HepG2 (cell line): Measurements from ENCODE around the gene TECPR1. TPM values are rescaled to one million over a fixed set of nuclear protein-coding genes. Genes with fewer than 3 reads are reported as not detected.

Experiments
- CAMTA2 ChIP-seq: sonication (generic); formaldehyde crosslinking; IDR thresholded peaks from 2 replicates; pipeline ENCODE4 v1.4.0; 2020; ENCODE audit warnings: mild to moderate bottlenecking, missing genetic modification reagents, borderline replicate concordance
- CENPBD1 ChIP-seq: sonication (generic); formaldehyde crosslinking; IDR thresholded peaks from 2 replicates; pipeline ENCODE4 v1.8.0; 2022; ENCODE audit warnings: missing genetic modification reagents, low read depth, mild to moderate bottlenecking, borderline replicate concordance
- KAT7 ChIP-seq: IDR thresholded peaks from 2 replicates; pipeline ENCODE4 v1.6.1; 2018; ENCODE audit warnings: borderline replicate concordance, missing compliant biosample characterization
- SSRP1 ChIP-seq: IDR thresholded peaks from 2 replicates; pipeline ENCODE4 v1.6.1; 2016; ENCODE audit warnings: control low read depth
- ZNF34 ChIP-seq: sonication (generic); formaldehyde crosslinking; IDR thresholded peaks from 2 replicates; pipeline ENCODE4 v1.4.0; 2020; ENCODE audit warnings: mild to moderate bottlenecking, missing genetic modification reagents, borderline replicate concordance
- ZNF678 ChIP-seq: sonication (generic); formaldehyde crosslinking; IDR thresholded peaks from 2 replicates; pipeline ENCODE4 v1.4.0; 2020; ENCODE audit warnings: mild to moderate bottlenecking, missing genetic modification reagents
- ZSCAN29 ChIP-seq: sonication (generic); formaldehyde crosslinking; conservative IDR thresholded peaks from 2 replicates; pipeline ENCODE4 v1.4.0; 2020; ENCODE audit warnings: mild to moderate bottlenecking, missing genetic modification reagents
- polyA plus RNA-seq, 8 experiments: library from polyadenylated mRNA; depleted of rRNA in 3 of 8; stranded (reverse) in 7 of 8; unstranded in 1 of 8; fragments of >200 nt; fragmentation: Illumina TruSeq in 4 of 8; extraction: Trizol in 4 of 8; gene quantifications; 2 replicates each; pipeline versions ENCODE4 v1.2.1 to v1.2.3, GENCODE V29; 2011 to 2016; ENCODE audit warnings: low read depth in 4 of 8, missing spikeins in 1 of 8, mixed read lengths in 1 of 8; ENCODE audit not compliant: insufficient read depth in 1 of 8
- total RNA-seq, 5 experiments: library from RNA; depleted of rRNA; stranded (reverse); fragments of >200 nt; fragmentation: Illumina TruSeq; extraction: Trizol; gene quantifications; 2 replicates each; pipeline ENCODE4 v1.2.3, GENCODE V29; 2016; ENCODE audit warnings: low read depth in 1 of 5
- TF ChIP-seq, protein P1 (sequence below): IDR thresholded peaks from 2 replicates; pipeline ENCODE4 v1.4.0; 2020; ENCODE audit warnings: mild to moderate bottlenecking, missing genetic modification reagents
- TF ChIP-seq, protein P2 (sequence below): fragments of 450-650 bp; IDR thresholded peaks from 2 replicates; pipeline ENCODE4 v1.6.1; 2017; ENCODE audit warnings: mild to moderate bottlenecking
- TF ChIP-seq, protein P3 (sequence below): sonication (generic); formaldehyde crosslinking; IDR thresholded peaks from one replicate; pipeline ENCODE4 v1.5.1; 2020; ENCODE audit warnings: mild to moderate bottlenecking, missing genetic modification reagents; ENCODE audit errors: not compliant biosample characterization

TECPR1 gene
- total and polyA plus RNA-seq, 2 of the 13 experiments (the other 11 are each of a cell fraction or from before 2014, with no cell fraction given), result 2.3 to 6.3 TPM

DNA sequence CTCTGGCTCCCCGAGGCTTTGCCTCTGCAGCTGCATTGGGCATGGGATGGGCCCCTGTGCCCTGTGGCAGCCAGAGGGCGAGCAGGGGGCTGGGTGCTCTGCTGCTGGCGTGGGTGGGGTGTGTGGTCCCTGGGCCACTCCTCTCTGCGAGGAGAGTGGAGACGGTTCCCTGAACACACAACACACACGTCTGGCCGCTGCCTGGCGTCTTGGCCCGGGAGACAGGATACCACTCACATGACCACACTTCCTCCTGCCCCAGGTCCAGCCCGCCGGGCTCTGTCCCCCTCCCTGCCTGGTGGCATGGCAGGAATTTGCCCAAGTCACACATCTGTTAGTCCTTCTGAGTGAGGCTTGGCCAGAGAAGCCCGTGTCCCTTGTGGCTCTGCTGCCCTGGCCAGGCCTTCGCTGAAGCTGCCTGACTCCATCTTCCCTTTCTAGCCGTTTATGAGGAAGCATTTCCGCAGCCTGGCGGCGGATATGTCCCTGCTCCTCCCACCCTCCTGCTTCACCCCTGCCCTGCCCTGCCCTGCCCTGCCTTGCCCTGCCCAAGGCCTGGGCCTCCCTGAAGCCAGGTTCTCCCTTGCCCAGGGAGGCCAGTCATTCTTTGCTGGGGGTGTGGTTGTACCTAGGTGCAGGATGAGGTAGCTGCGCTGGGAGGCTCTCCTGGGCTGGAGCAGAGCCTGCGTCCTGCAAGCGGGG lies 32.5 kb upstream of the TECPR1 start (continued):
- TF ChIP-seq ZSCAN29 (CRISPR knock-in tag) (no peak), CENPBD1 (CRISPR knock-in tag) (no peak), ZNF678 (CRISPR knock-in tag) (no peak), KAT7 (no peak), ZNF34 (CRISPR knock-in tag) (no peak), SSRP1 (CRISPR knock-in tag) (no peak), CAMTA2 (CRISPR knock-in tag) (no peak)
- TF ChIP-seq, protein P1, sequence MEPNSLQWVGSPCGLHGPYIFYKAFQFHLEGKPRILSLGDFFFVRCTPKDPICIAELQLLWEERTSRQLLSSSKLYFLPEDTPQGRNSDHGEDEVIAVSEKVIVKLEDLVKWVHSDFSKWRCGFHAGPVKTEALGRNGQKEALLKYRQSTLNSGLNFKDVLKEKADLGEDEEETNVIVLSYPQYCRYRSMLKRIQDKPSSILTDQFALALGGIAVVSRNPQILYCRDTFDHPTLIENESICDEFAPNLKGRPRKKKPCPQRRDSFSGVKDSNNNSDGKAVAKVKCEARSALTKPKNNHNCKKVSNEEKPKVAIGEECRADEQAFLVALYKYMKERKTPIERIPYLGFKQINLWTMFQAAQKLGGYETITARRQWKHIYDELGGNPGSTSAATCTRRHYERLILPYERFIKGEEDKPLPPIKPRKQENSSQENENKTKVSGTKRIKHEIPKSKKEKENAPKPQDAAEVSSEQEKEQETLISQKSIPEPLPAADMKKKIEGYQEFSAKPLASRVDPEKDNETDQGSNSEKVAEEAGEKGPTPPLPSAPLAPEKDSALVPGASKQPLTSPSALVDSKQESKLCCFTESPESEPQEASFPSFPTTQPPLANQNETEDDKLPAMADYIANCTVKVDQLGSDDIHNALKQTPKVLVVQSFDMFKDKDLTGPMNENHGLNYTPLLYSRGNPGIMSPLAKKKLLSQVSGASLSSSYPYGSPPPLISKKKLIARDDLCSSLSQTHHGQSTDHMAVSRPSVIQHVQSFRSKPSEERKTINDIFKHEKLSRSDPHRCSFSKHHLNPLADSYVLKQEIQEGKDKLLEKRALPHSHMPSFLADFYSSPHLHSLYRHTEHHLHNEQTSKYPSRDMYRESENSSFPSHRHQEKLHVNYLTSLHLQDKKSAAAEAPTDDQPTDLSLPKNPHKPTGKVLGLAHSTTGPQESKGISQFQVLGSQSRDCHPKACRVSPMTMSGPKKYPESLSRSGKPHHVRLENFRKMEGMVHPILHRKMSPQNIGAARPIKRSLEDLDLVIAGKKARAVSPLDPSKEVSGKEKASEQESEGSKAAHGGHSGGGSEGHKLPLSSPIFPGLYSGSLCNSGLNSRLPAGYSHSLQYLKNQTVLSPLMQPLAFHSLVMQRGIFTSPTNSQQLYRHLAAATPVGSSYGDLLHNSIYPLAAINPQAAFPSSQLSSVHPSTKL (CRISPR knock-in tag), result peak; percentile 14; the same call in 1 of the 2 replicates
- TF ChIP-seq, protein P2, sequence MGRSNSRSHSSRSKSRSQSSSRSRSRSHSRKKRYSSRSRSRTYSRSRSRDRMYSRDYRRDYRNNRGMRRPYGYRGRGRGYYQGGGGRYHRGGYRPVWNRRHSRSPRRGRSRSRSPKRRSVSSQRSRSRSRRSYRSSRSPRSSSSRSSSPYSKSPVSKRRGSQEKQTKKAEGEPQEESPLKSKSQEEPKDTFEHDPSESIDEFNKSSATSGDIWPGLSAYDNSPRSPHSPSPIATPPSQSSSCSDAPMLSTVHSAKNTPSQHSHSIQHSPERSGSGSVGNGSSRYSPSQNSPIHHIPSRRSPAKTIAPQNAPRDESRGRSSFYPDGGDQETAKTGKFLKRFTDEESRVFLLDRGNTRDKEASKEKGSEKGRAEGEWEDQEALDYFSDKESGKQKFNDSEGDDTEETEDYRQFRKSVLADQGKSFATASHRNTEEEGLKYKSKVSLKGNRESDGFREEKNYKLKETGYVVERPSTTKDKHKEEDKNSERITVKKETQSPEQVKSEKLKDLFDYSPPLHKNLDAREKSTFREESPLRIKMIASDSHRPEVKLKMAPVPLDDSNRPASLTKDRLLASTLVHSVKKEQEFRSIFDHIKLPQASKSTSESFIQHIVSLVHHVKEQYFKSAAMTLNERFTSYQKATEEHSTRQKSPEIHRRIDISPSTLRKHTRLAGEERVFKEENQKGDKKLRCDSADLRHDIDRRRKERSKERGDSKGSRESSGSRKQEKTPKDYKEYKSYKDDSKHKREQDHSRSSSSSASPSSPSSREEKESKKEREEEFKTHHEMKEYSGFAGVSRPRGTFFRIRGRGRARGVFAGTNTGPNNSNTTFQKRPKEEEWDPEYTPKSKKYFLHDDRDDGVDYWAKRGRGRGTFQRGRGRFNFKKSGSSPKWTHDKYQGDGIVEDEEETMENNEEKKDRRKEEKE, result no peak
- TF ChIP-seq, protein P3, sequence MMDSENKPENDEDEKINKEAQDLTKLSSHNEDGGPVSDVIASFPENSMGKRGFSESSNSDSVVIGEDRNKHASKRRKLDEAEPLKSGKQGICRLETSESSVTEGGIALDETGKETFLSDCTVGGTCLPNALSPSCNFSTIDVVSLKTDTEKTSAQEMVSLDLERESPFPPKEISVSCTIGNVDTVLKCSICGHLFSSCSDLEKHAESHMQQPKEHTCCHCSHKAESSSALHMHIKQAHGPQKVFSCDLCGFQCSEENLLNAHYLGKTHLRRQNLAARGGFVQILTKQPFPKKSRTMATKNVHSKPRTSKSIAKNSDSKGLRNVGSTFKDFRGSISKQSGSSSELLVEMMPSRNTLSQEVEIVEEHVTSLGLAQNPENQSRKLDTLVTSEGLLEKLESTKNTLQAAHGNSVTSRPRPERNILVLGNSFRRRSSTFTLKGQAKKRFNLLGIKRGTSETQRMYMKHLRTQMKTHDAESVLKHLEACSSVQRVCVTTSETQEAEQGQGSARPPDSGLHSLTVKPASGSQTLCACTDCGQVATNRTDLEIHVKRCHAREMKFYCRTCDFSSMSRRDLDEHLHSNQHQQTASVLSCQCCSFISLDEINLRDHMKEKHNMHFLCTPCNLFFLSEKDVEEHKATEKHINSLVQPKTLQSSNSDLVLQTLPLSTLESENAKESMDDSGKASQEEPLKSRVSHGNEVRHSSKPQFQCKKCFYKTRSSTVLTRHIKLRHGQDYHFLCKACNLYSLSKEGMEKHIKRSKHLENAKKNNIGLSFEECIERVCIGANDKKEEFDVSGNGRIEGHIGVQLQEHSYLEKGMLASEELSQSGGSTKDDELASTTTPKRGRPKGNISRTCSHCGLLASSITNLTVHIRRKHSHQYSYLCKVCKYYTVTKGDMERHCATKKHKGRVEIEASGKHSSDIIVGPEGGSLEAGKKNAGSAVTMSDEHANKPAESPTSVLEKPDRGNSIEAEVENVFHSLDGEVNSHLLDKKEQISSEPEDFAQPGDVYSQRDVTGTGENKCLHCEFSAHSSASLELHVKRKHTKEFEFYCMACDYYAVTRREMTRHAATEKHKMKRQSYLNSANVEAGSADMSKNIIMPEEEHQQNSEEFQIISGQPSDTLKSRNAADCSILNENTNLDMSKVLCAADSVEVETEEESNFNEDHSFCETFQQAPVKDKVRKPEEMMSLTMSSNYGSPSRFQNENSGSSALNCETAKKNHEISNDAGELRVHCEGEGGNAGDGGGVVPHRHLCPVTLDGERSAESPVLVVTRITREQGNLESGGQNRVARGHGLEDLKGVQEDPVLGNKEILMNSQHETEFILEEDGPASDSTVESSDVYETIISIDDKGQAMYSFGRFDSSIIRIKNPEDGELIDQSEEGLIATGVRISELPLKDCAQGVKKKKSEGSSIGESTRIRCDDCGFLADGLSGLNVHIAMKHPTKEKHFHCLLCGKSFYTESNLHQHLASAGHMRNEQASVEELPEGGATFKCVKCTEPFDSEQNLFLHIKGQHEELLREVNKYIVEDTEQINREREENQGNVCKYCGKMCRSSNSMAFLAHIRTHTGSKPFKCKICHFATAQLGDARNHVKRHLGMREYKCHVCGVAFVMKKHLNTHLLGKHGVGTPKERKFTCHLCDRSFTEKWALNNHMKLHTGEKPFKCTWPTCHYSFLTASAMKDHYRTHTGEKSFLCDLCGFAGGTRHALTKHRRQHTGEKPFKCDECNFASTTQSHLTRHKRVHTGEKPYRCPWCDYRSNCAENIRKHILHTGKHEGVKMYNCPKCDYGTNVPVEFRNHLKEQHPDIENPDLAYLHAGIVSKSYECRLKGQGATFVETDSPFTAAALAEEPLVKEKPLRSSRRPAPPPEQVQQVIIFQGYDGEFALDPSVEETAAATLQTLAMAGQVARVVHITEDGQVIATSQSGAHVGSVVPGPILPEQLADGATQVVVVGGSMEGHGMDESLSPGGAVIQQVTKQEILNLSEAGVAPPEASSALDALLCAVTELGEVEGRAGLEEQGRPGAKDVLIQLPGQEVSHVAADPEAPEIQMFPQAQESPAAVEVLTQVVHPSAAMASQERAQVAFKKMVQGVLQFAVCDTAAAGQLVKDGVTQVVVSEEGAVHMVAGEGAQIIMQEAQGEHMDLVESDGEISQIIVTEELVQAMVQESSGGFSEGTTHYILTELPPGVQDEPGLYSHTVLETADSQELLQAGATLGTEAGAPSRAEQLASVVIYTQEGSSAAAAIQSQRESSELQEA (CRISPR knock-in tag), result no peak
